Kidney (tissue), 14 donors: ENCODE results near the gene CHID1. TPM values are rescaled to one million over a fixed set of nuclear protein-coding genes. Genes with fewer than 3 reads are reported as not detected.
A peak's percentile ranks its signal among the peaks of the same experiment; 100 is the strongest.

Source experiments
- DNase-seq, 5 donors: peaks; one replicate each; pipeline ENCODE4 v3.0.0-alpha.2; 2013 to 2020
- FAIRE-seq: peaks from 2 replicates; lab custom pipeline; 2012; peaks lifted over from hg19 to GRCh38; lab: Jason Lieb, UNC
- H3K27ac ChIP-seq, 2 donors: one replicate each; pipeline ENCODE4 v1.7.0; 2013; ENCODE audit warnings: low read depth in 2 of 2, low read length in 2 of 2, inconsistent platforms in 1 of 2
- H3K27me3 ChIP-seq: one replicate; pipeline ENCODE4 v1.7.1; 2013; ENCODE audit warnings: low read length, inconsistent platforms; ENCODE audit not compliant: control insufficient read depth, insufficient read depth
- H3K36me3 ChIP-seq, 3 donors: one replicate each; pipeline versions ENCODE4 v1.7.0 to v1.7.1; 2013; ENCODE audit warnings: low read length in 3 of 3, control low read depth in 1 of 3, inconsistent platforms in 1 of 3; ENCODE audit not compliant: insufficient read depth in 3 of 3, control insufficient read depth in 2 of 3
- H3K4me1 ChIP-seq, 3 donors: one replicate each; pipeline versions ENCODE4 v1.7.0 to v1.7.1; 2013; ENCODE audit warnings: low read length in 3 of 3, inconsistent platforms in 1 of 3, low read depth in 1 of 3; ENCODE audit not compliant: control insufficient read depth in 2 of 3, insufficient read depth in 2 of 3
- H3K4me3 ChIP-seq, 3 donors: one replicate each; pipeline versions ENCODE4 v1.7.0 to v1.8.1; 2013; ENCODE audit warnings: low read length in 3 of 3, control low read depth in 1 of 3, inconsistent platforms in 1 of 3
- H3K9ac ChIP-seq, 3 donors: one replicate each; pipeline versions ENCODE4 v1.7.0 to v1.7.1; 2013; ENCODE audit warnings: low read length in 3 of 3, control low read depth in 1 of 3, inconsistent platforms in 1 of 3
- H3K9me3 ChIP-seq, 3 donors: one replicate each; pipeline versions ENCODE4 v1.7.0 to v1.7.1; 2013; ENCODE audit warnings: low read length in 3 of 3, control low read depth in 1 of 3, inconsistent platforms in 1 of 3; ENCODE audit not compliant: control insufficient read depth in 2 of 3, insufficient read depth in 1 of 3
- CTCF ChIP-seq: IDR thresholded peaks from 3 replicates; pipeline ENCODE4 v1.5.1; 2012; ENCODE audit warnings: mild to moderate bottlenecking, moderate library complexity, borderline replicate concordance; ENCODE audit not compliant: insufficient read depth; ENCODE audit errors: extremely low read depth
- intact Hi-C: fragments of 100-400 bp; cut with DNase I; formaldehyde crosslinking; loops from one replicate; pipeline ENCODE4 v1.11.1; 2022
- polyA plus RNA-seq: library from polyadenylated mRNA; stranded (reverse); fragments of 350-450 nt; fragmentation: Illumina TruSeq; extraction: RNeasy Lipid Tissue Mini Kit (QIAGEN cat#74804); gene quantifications from one replicate; pipeline ENCODE4 v1.2.3, GENCODE V29; 2014; ENCODE audit warnings: low read depth, low replicate concordance; ENCODE audit not compliant: insufficient read depth
- total RNA-seq: library from RNA; stranded (reverse); fragmentation: NEBNext Ultra II Directional; extraction: Animal tissue kit (Norgen Biotek cat#: 25700); gene quantifications from one replicate; pipeline ENCODE4 v1.2.1, GENCODE V29; 2021
- donor health status: control.
- donor health status: control.
- donor health status: control.
- donor health status: control.
- donor health status: control.
- donor health status: DM: yes; HTN: yes; CAD: no.
- donor health status: Normal renal cell carcinoma (clear cell type).

CHID1 gene
- total and polyA plus RNA-seq, 2 donors from 2014 or later = 82.2 to 128 TPM

GRCh38 chr11:843818-844692, 66.6 kb downstream of the CHID1 start:
- Histone ChIP-seq H3K9ac (peak overlapping the region in 1 of 3 donors; percentile 75), H3K36me3 (peaks cover 0 to 13% (median 3%) of the 10 kb centered on the region in 3 donors), H3K27me3 (no peaks in the 10 kb centered on the region), H3K4me1 (peaks cover 0 to 36% (median 15%) of the 10 kb centered on the region in 3 donors), H3K27ac (peak overlapping the region; percentile 92 to 93), H3K4me3 (peak overlapping the region in 2 of 3 donors; percentile 47 to 80), H3K9me3 (no peaks in the 10 kb centered on the region)
- TF ChIP-seq CTCF = no peak
- peak; percentile 85 to 98 (median 87) for DNase-seq
- no peak for FAIRE-seq
- intact Hi-C loops = no loop called here

- H3K9me3 ChIP-seq = no peaks in the 10 kb centered on the region
- no peaks in the 10 kb centered on the region for H3K27me3 ChIP-seq
- H3K36me3 ChIP-seq = peaks cover 0 to 20% (median 3%) of the 10 kb centered on the region in 3 donors
- FAIRE-seq = no peak
- H3K9ac ChIP-seq = peak overlapping the region in 2 of 3 donors; percentile 58 to 75
- peak; percentile 9 for TF ChIP-seq CTCF
- intact Hi-C loops = no loop called here
- peak overlapping the region in 2 of 3 donors; percentile 47 to 80 for H3K4me3 ChIP-seq
- H3K27ac ChIP-seq = peak overlapping the region; percentile 92 to 93
- DNase-seq = peak in 1 of 5 donors; percentile 82
- peaks cover 0 to 35% (median 15%) of the 10 kb centered on the region in 3 donors for H3K4me1 ChIP-seq
Measured at GRCh38 chr11:843086-843734, 67.4 kb downstream of the CHID1 start.

GRCh38 chr11:842370-843002, 68.1 kb downstream of the CHID1 start, which contains the start of the genes POLR2L and TSPAN4:
Gene POLR2L (minus strand): TSS chr11:842529. CDS start chr11:842508, 21 bp downstream.
Gene TSPAN4 (plus strand): TSS chr11:842852. CDS start chr11:850305, 7,453 bp downstream.
- H3K4me3 ChIP-seq = peak within 1 kb of the TSS; percentile 75 to 87 (median 80)
- no peak for TF ChIP-seq CTCF
- H3K36me3 ChIP-seq = peaks cover 0 to 26% (median 3%) of the 10 kb centered on the region in 3 donors
- H3K4me1 ChIP-seq = peaks cover 0 to 35% (median 15%) of the 10 kb centered on the region in 3 donors
- H3K9ac ChIP-seq = peak within 1 kb of the TSS; percentile 58 to 81 (median 59)
- peak; percentile 89 to 97 (median 93) for DNase-seq
- intact Hi-C loops = no loop called here
- FAIRE-seq = no peak
- H3K27ac ChIP-seq = peak within 1 kb of the TSS; percentile 92 to 93
- no peaks in the 10 kb centered on the region for H3K27me3 ChIP-seq
- H3K9me3 ChIP-seq = no peaks in the 10 kb centered on the region
